ENCODE measurements around the gene NCOR1. TPM values are rescaled to one million over a fixed set of nuclear protein-coding genes. Genes with fewer than 3 reads are reported as not detected.
A peak's percentile ranks its signal among the peaks of the same experiment; 100 is the strongest.

Gene NCOR1
- polyA plus RNA-seq, 1 donor = 122 TPM

DNA sequence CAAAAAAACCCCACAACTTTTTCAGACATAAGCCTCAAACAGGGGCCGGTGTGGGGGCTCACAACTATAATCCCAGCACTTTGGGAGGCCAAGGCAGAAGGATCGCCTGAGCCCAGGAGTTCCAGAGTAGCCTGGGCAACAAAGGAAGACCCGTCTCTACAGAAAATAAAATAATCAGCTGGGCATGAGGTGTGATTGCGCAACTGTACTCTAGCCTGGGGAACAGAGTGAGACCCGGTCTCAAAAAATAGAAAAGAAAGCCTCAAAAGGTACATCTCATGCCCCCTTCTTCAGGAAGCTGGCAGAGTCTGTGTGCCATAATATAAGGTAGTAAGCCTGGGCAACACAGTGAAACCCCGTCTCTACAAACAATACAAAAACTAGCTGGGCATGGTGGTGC, 219.0 kb downstream of the NCOR1 start:
- no peak for DNase-seq
- Histone ChIP-seq H3K36me3 (ENCODE audit: control insufficient read depth, insufficient read depth, low read length) (peaks cover 21% of the 10 kb centered on the region), H3K27ac (ENCODE audit: low read length) (no peak overlapping the region), H3K4me3 (ENCODE audit: low read length) (no peak overlapping the region), H3K27me3 (ENCODE audit: control insufficient read depth, insufficient read depth, low read length) (no peaks in the 10 kb centered on the region), H3K9me3 (ENCODE audit: control insufficient read depth, low read depth, low read length) (peaks cover 2% of the 10 kb centered on the region), H3K4me1 (ENCODE audit: control insufficient read depth, insufficient read depth, low read length) (peaks cover 7% of the 10 kb centered on the region)
- 100% methylated on average over 1 of the region's 6 CpGs for WGBS (ENCODE audit: insufficient coverage, low lambda C conversion rate)

DNA sequence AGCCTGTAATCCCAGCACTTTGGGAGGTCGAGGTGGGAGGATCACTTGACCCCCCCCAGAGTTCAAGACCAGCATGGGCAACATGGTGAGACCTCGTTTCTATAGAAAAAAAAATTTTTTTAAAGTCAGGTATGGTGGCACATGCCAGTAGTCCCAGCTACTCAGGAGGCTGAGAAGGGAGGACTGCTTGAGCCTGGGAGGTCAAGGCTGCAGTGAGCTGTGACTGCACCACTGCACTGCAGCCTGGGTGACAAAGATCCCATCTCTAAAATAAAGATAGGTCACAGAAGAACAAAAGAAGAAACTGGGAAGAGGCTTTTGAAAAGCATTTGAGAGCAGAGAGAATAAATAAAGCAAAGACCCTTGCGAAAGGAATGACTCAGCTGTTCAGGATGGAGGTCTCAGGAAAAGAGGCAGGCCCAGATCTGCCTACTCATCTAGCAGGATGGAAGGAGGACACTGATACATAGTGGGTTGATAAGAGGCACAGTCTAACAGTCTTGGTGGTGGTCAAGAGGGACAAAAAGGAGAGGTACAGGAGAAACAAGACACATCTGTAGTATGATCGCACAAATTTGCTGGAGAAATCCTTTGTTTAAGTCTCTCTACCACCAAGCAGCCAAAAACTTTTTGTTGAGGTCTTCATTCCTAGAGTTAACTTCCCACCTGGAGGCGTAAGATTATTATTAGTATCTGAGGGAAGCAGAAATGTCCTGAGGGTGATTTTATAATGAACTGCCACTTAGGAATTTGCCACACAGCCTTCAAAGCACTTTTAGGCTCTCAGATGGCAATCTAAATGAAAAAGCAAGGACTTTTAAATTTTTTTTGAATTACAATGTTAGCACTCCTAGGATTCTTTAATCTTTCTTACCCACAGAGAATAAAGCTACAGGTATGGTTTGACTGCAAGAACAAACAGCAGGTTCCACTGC, 233.4 kb downstream of the NCOR1 start:
- H3K27me3 ChIP-seq (ENCODE audit: control insufficient read depth, insufficient read depth, low read length) = no peaks in the 10 kb centered on the region
- H3K27ac ChIP-seq (ENCODE audit: low read length) = no peak overlapping the region
- no peak for DNase-seq
- 100% methylated on average over 1 of the region's 5 CpGs for WGBS (ENCODE audit: insufficient coverage, low lambda C conversion rate)
- peaks cover 53% of the 10 kb centered on the region for H3K36me3 ChIP-seq (ENCODE audit: control insufficient read depth, insufficient read depth, low read length)
- H3K4me3 ChIP-seq (ENCODE audit: low read length) = no peak overlapping the region
- no peaks in the 10 kb centered on the region for H3K9me3 ChIP-seq (ENCODE audit: control insufficient read depth, low read depth, low read length)
- H3K4me1 ChIP-seq (ENCODE audit: control insufficient read depth, insufficient read depth, low read length) = no peaks in the 10 kb centered on the region

GRCh38 chr17:15981208-15981607, 234.1 kb downstream of the NCOR1 start:
- Histone ChIP-seq H3K9me3 (ENCODE audit: control insufficient read depth, low read depth, low read length) (no peaks in the 10 kb centered on the region), H3K36me3 (ENCODE audit: control insufficient read depth, insufficient read depth, low read length) (peaks cover 55% of the 10 kb centered on the region), H3K27me3 (ENCODE audit: control insufficient read depth, insufficient read depth, low read length) (no peaks in the 10 kb centered on the region), H3K27ac (ENCODE audit: low read length) (peak overlapping the region; percentile 9), H3K4me3 (ENCODE audit: low read length) (no peak overlapping the region), H3K4me1 (ENCODE audit: control insufficient read depth, insufficient read depth, low read length) (no peaks in the 10 kb centered on the region)
- WGBS (ENCODE audit: insufficient coverage, low lambda C conversion rate) = no CpG with 5 or more reads among the region's 2 CpGs
- DNase-seq = peak in 1 of 2 donors; percentile 33

Other genes with a start within 250 kb of the NCOR1 start
- gene ZSWIM7, start 215.8 kb downstream of the NCOR1 start, polyA plus RNA-seq = 31.6 TPM
- gene TTC19, start 215.7 kb downstream of the NCOR1 start, polyA plus RNA-seq = 58.3 TPM
- 49.0 TPM for gene PIGL, start 1.7 kb upstream of the NCOR1 start, polyA plus RNA-seq
- gene CENPV, start 137.9 kb upstream of the NCOR1 start, polyA plus RNA-seq = 136 TPM
- gene UBB, start 165.6 kb upstream of the NCOR1 start, polyA plus RNA-seq = 1,870 TPM
- 5.9 TPM for gene TRPV2, start 200.0 kb upstream of the NCOR1 start, polyA plus RNA-seq